MG63 (cell line): ENCODE measurements around the gene PCSK5. TPM values are rescaled to one million over a fixed set of nuclear protein-coding genes. Genes with fewer than 3 reads are reported as not detected.

ENCODE experiments used
- DNase-seq: peaks from one replicate; pipeline ENCODE4 v3.0.0-alpha.2; 2020
- H3K27me3 ChIP-seq: fragments of 250-450 bp; sonication (Bioruptor Pico); 2 replicates; pipeline ENCODE4 v1.5.1; 2020; ENCODE audit warnings: mild to moderate bottlenecking, moderate library complexity
- H3K36me3 ChIP-seq: fragments of 250-450 bp; sonication (Bioruptor Pico); 2 replicates; pipeline ENCODE4 v1.5.1; 2020; ENCODE audit warnings: mild to moderate bottlenecking, moderate library complexity
- H3K4me3 ChIP-seq: fragments of 250-450 bp; sonication (Bioruptor Pico); 2 replicates; pipeline ENCODE4 v1.5.1; 2020; ENCODE audit warnings: mild to moderate bottlenecking, moderate library complexity
- H3K9me3 ChIP-seq: fragments of 250-450 bp; sonication (Bioruptor Pico); 2 replicates; pipeline ENCODE4 v1.5.1; 2020; ENCODE audit warnings: mild to moderate bottlenecking, moderate library complexity
- total RNA-seq: library from RNA; depleted of rRNA; stranded (reverse); fragments of >200 nt; shearing (Covaris generic); gene quantifications from 2 replicates; pipeline ENCODE4 v1.2.3, GENCODE V29; 2014; ENCODE audit warnings: low replicate concordance

The PCSK5 gene
- total RNA-seq, 1 experiment from 2014 or later, result 0.13 TPM

GRCh38 chr9:75906531-75906930 lies 16.1 kb downstream of the PCSK5 start:
- H3K4me3 ChIP-seq, result no peak overlapping the region
- no peaks in the 10 kb centered on the region for H3K36me3 ChIP-seq
- no peaks in the 10 kb centered on the region for H3K9me3 ChIP-seq
- H3K27me3 ChIP-seq, result no peaks in the 10 kb centered on the region
- no peak for DNase-seq

- no peak for DNase-seq
- Histone ChIP-seq H3K27me3 (no peaks in the 10 kb centered on the region), H3K9me3 (no peaks in the 10 kb centered on the region), H3K36me3 (no peaks in the 10 kb centered on the region), H3K4me3 (no peak overlapping the region)
Observed at GRCh38 chr9:75907329-75907728, 16.9 kb downstream of the PCSK5 start.

- H3K27me3 ChIP-seq, result no peaks in the 10 kb centered on the region
- H3K4me3 ChIP-seq, result no peak overlapping the region
- H3K9me3 ChIP-seq, result no peaks in the 10 kb centered on the region
- DNase-seq, result no peak
- H3K36me3 ChIP-seq, result no peaks in the 10 kb centered on the region
Observed at GRCh38 chr9:75907923-75908322, 17.4 kb downstream of the PCSK5 start.

GRCh38 chr9:75909776-75910175 lies 19.3 kb downstream of the PCSK5 start:
- Histone ChIP-seq H3K9me3 (no peaks in the 10 kb centered on the region), H3K27me3 (no peaks in the 10 kb centered on the region), H3K36me3 (no peaks in the 10 kb centered on the region), H3K4me3 (no peak overlapping the region)
- no peak for DNase-seq

GRCh38 chr9:75910731-75911130 lies 20.3 kb downstream of the PCSK5 start:
- no peak for DNase-seq
- no peak overlapping the region for H3K4me3 ChIP-seq
- no peaks in the 10 kb centered on the region for H3K9me3 ChIP-seq
- no peaks in the 10 kb centered on the region for H3K36me3 ChIP-seq
- H3K27me3 ChIP-seq, result no peaks in the 10 kb centered on the region

GRCh38 chr9:75911390-75911789 lies 20.9 kb downstream of the PCSK5 start:
- no peaks in the 10 kb centered on the region for H3K9me3 ChIP-seq
- no peaks in the 10 kb centered on the region for H3K36me3 ChIP-seq
- H3K27me3 ChIP-seq, result no peaks in the 10 kb centered on the region
- DNase-seq, result no peak
- no peak overlapping the region for H3K4me3 ChIP-seq

GRCh38 chr9:75912951-75913350 lies 22.5 kb downstream of the PCSK5 start:
- H3K27me3 ChIP-seq, result no peaks in the 10 kb centered on the region
- H3K36me3 ChIP-seq, result no peaks in the 10 kb centered on the region
- H3K9me3 ChIP-seq, result no peaks in the 10 kb centered on the region
- no peak for DNase-seq
- no peak overlapping the region for H3K4me3 ChIP-seq

- Histone ChIP-seq H3K9me3 (no peaks in the 10 kb centered on the region), H3K4me3 (no peak overlapping the region), H3K36me3 (no peaks in the 10 kb centered on the region), H3K27me3 (no peaks in the 10 kb centered on the region)
- no peak for DNase-seq
Observed at GRCh38 chr9:75914002-75914401, 23.5 kb downstream of the PCSK5 start.

- Histone ChIP-seq H3K4me3 (no peak overlapping the region), H3K9me3 (no peaks in the 10 kb centered on the region), H3K27me3 (no peaks in the 10 kb centered on the region), H3K36me3 (no peaks in the 10 kb centered on the region)
- no peak for DNase-seq
Observed at GRCh38 chr9:75914883-75915452, 24.5 kb downstream of the PCSK5 start.

- Histone ChIP-seq H3K27me3 (no peaks in the 10 kb centered on the region), H3K36me3 (no peaks in the 10 kb centered on the region)
- DNase-seq, result no peak
Observed at GRCh38 chr9:75918154-75918553, 27.7 kb downstream of the PCSK5 start.

GRCh38 chr9:75918909-75919308 lies 28.4 kb downstream of the PCSK5 start:
- Histone ChIP-seq H3K4me3 (no peak overlapping the region), H3K27me3 (no peaks in the 10 kb centered on the region), H3K9me3 (no peaks in the 10 kb centered on the region), H3K36me3 (no peaks in the 10 kb centered on the region)
- DNase-seq, result no peak

More at GRCh38 chr9:75918154-75918553, 27.7 kb downstream of the PCSK5 start:
- Histone ChIP-seq H3K4me3 (no peak overlapping the region), H3K9me3 (no peaks in the 10 kb centered on the region)

- no peak for DNase-seq
- no peaks in the 10 kb centered on the region for H3K9me3 ChIP-seq
- H3K4me3 ChIP-seq, result no peak overlapping the region
Observed at GRCh38 chr9:75921391-75922127, 31.1 kb downstream of the PCSK5 start.

GRCh38 chr9:75926385-75926784 lies 35.9 kb downstream of the PCSK5 start:
- Histone ChIP-seq H3K9me3 (no peaks in the 10 kb centered on the region), H3K36me3 (no peaks in the 10 kb centered on the region), H3K4me3 (no peak overlapping the region), H3K27me3 (no peaks in the 10 kb centered on the region)
- DNase-seq, result no peak

More at GRCh38 chr9:75921391-75922127, 31.1 kb downstream of the PCSK5 start:
- H3K27me3 ChIP-seq, result no peaks in the 10 kb centered on the region
- H3K36me3 ChIP-seq, result no peaks in the 10 kb centered on the region

GRCh38 chr9:75927356-75927755 lies 36.9 kb downstream of the PCSK5 start:
- no peak for DNase-seq
- Histone ChIP-seq H3K36me3 (no peaks in the 10 kb centered on the region), H3K4me3 (no peak overlapping the region), H3K9me3 (no peaks in the 10 kb centered on the region), H3K27me3 (no peaks in the 10 kb centered on the region)

- Histone ChIP-seq H3K27me3 (no peaks in the 10 kb centered on the region), H3K9me3 (no peaks in the 10 kb centered on the region), H3K36me3 (no peaks in the 10 kb centered on the region), H3K4me3 (no peak overlapping the region)
- no peak for DNase-seq
Observed at GRCh38 chr9:75930190-75930589, 39.7 kb downstream of the PCSK5 start.

- Histone ChIP-seq H3K27me3 (no peaks in the 10 kb centered on the region), H3K9me3 (no peaks in the 10 kb centered on the region), H3K36me3 (no peaks in the 10 kb centered on the region), H3K4me3 (no peak overlapping the region)
- DNase-seq, result no peak
Observed at GRCh38 chr9:75930730-75931321, 40.4 kb downstream of the PCSK5 start.

- H3K36me3 ChIP-seq, result no peaks in the 10 kb centered on the region
- DNase-seq, result no peak
- no peaks in the 10 kb centered on the region for H3K27me3 ChIP-seq
- H3K4me3 ChIP-seq, result no peak overlapping the region
- H3K9me3 ChIP-seq, result no peaks in the 10 kb centered on the region
Observed at GRCh38 chr9:75933982-75934381, 43.5 kb downstream of the PCSK5 start.

GRCh38 chr9:75935591-75935990 lies 45.1 kb downstream of the PCSK5 start:
- Histone ChIP-seq H3K36me3 (no peaks in the 10 kb centered on the region), H3K27me3 (no peaks in the 10 kb centered on the region), H3K4me3 (no peak overlapping the region), H3K9me3 (no peaks in the 10 kb centered on the region)
- no peak for DNase-seq
